K562 (cell line): ENCODE results near the gene DCLK1. TPM values are rescaled to one million over a fixed set of nuclear protein-coding genes. Genes with fewer than 3 reads are reported as not detected.

Experiments
- ATAC-seq: fragments of 200-7000 bp; cut with Tn5 transposase; 3 replicates; pipeline ENCODE4 v1.9.1; 2020; ENCODE audit warnings: moderate library complexity
- BruUV-seq: library from RNA; stranded (reverse); fragments of 400-500 nt; replicated peaks from 2 replicates; lab custom pipeline; 2021; lab: Mats Ljungman, UMichigan
- CTCF ChIA-PET: fragments of 300-600 bp; formaldehyde crosslinking; extraction: SDS; loops from one replicate; lab custom pipeline; 2021; ENCODE audit warnings: low intra/inter-chr PET ratio; lab: Yijun Ruan, JAX
- POLR2A ChIA-PET: fragments of 300-600, 350-650 bp; sonication (Branson Sonifier 250); formaldehyde crosslinking; extraction: SDS; loops from one replicate; lab custom pipeline; 2021; ENCODE audit warnings: antibody characterized with exemption, inconsistent platforms; lab: Yijun Ruan, JAX
- DNase-seq, 4 experiments: peaks; one replicate each; pipeline versions ENCODE4 v3.0.0 to v3.0.0-alpha.2; 2011 to 2018; ENCODE audit warnings: low spot score in 3 of 4, mixed read lengths in 3 of 4; ENCODE audit errors: extremely low read depth in 1 of 4
- FAIRE-seq: peaks from 2 replicates; lab custom pipeline; 2011; peaks lifted over from hg19 to GRCh38; lab: Jason Lieb, UNC
- H2AFZ ChIP-seq: 2 replicates; pipeline ENCODE4 v1.6.0; 2011; ENCODE audit warnings: low read depth, low read length, control low read depth, inconsistent platforms
- H3K27ac ChIP-seq: fragments of 200-600 bp; 3 replicates; pipeline ENCODE4 v1.8.0; 2011; ENCODE audit warnings: low read depth, mild to moderate bottlenecking, control low read depth, inconsistent platforms, low read length, moderate library complexity, mixed read lengths; ENCODE audit errors: extremely low read depth
- H3K27me3 ChIP-seq, 2 experiments: fragments of 300-600 bp in 1 of 2; 2 replicates in 1 of 2; 3 replicates in 1 of 2; pipeline versions ENCODE4 v1.6.0 to v1.8.0; 2011; ENCODE audit warnings: inconsistent platforms in 2 of 2, low read length in 2 of 2, mild to moderate bottlenecking in 1 of 2, mixed read lengths in 1 of 2, moderate library complexity in 1 of 2; ENCODE audit not compliant: control insufficient read depth in 2 of 2, insufficient read depth in 2 of 2
- H3K36me3 ChIP-seq: fragments of 300-600 bp; 3 replicates; pipeline ENCODE4 v1.8.0; 2011; ENCODE audit warnings: mild to moderate bottlenecking, low read length, inconsistent platforms; ENCODE audit not compliant: control insufficient read depth, insufficient read depth
- H3K4me1 ChIP-seq, 2 experiments: fragments of 200-600 bp in 1 of 2; replicated peaks in 1 of 2; 2 replicates in 1 of 2; 3 replicates in 1 of 2; pipeline versions ENCODE4 v1.5.1 to v1.8.0; 2011; ENCODE audit warnings: inconsistent platforms in 2 of 2, low read length in 2 of 2, mild to moderate bottlenecking in 1 of 2, mixed read lengths in 1 of 2, moderate library complexity in 1 of 2; ENCODE audit not compliant: control insufficient read depth in 2 of 2, insufficient read depth in 2 of 2
- H3K4me2 ChIP-seq: 2 replicates; pipeline ENCODE4 v1.6.1; 2011; ENCODE audit warnings: low read length, control low read depth, inconsistent platforms, mixed read lengths; ENCODE audit not compliant: insufficient read depth
- H3K4me3 ChIP-seq: fragments of 200-600 bp; sonication (generic), shearing (Covaris generic); 2 replicates; pipeline ENCODE4 v1.5.1; 2016; ENCODE audit warnings: control low read depth, inconsistent platforms
- H3K79me2 ChIP-seq: fragments of 200-600 bp; 3 replicates; pipeline ENCODE4 v1.8.0; 2011; ENCODE audit warnings: low read length, inconsistent platforms; ENCODE audit not compliant: control insufficient read depth, insufficient read depth
- H3K9ac ChIP-seq, 2 experiments: 2 replicates each; pipeline versions ENCODE4 v1.6.0 to v1.6.1; 2011; ENCODE audit warnings: low read depth in 2 of 2, low read length in 2 of 2, control low read depth in 1 of 2, inconsistent platforms in 1 of 2, mild to moderate bottlenecking in 1 of 2, mixed read lengths in 1 of 2; ENCODE audit not compliant: insufficient read depth in 1 of 2
- H3K9me1 ChIP-seq: one replicate; pipeline ENCODE4 v1.6.0; 2011; ENCODE audit warnings: inconsistent platforms, mild to moderate bottlenecking, low read length, moderate library complexity; ENCODE audit not compliant: control insufficient read depth, insufficient read depth
- H3K9me3 ChIP-seq: replicated peaks from 2 replicates; pipeline ENCODE4 v1.5.1; 2011; ENCODE audit warnings: low read depth, low read length, inconsistent platforms; ENCODE audit not compliant: control insufficient read depth, insufficient read depth
- H4K20me1 ChIP-seq: replicated peaks from 2 replicates; pipeline ENCODE4 v1.6.1; 2011; ENCODE audit warnings: low read length, inconsistent platforms, mixed read lengths; ENCODE audit not compliant: control insufficient read depth, insufficient read depth
- CUX1 ChIP-seq: fragments of 200-800 bp; sonication (Bioruptor generic); IDR thresholded peaks from 2 replicates; pipeline ENCODE4 v1.6.1; 2016; ENCODE audit warnings: missing genetic modification characterization, missing compliant biosample characterization
- FOXK2 ChIP-seq, 2 experiments: fragments of 450-650 bp; IDR thresholded peaks in 1 of 2; conservative IDR thresholded peaks in 1 of 2; 2 replicates each; pipeline ENCODE4 v1.6.1; 2016; ENCODE audit warnings: low read depth in 2 of 2, mild to moderate bottlenecking in 1 of 2
- RB1 ChIP-seq: fragments of 450-650 bp; IDR thresholded peaks from 2 replicates; pipeline ENCODE4 v1.6.1; 2017; ENCODE audit warnings: low read depth, mild to moderate bottlenecking
- SUPT5H ChIP-seq: fragments of 450-650 bp; IDR thresholded peaks from 2 replicates; pipeline ENCODE4 v1.6.1; 2016
- TEAD2 ChIP-seq: fragments of 450-650 bp; IDR thresholded peaks from 2 replicates; pipeline ENCODE4 v1.6.1; 2016; ENCODE audit warnings: missing genetic modification characterization, control low read depth, missing compliant biosample characterization
- TRIM24 ChIP-seq, 2 experiments: fragments of 450-650 bp; IDR thresholded peaks; 2 replicates each; pipeline ENCODE4 v1.6.1; 2016
- YBX1 ChIP-seq: fragments of 450-650 bp; IDR thresholded peaks from 2 replicates; pipeline ENCODE4 v1.7.1; 2016; ENCODE audit warnings: mild to moderate bottlenecking
- ZBTB26 ChIP-seq: fragments of 450-650 bp; formaldehyde crosslinking; IDR thresholded peaks from 2 replicates; pipeline ENCODE4 v1.4.0; 2022; ENCODE audit warnings: missing genetic modification characterization
- ZMIZ1 ChIP-seq, 2 experiments: fragments of 150-350 bp in 1 of 2; IDR thresholded peaks; 2 replicates each; pipeline ENCODE4 v1.6.1; 2012 to 2016; ENCODE audit warnings: low read depth in 2 of 2, low read length in 2 of 2, mild to moderate bottlenecking in 1 of 2, moderate library complexity in 1 of 2
- ZNF12 ChIP-seq: sonication (generic); formaldehyde crosslinking; IDR thresholded peaks from 2 replicates; pipeline ENCODE4 v1.4.0; 2020; ENCODE audit warnings: mild to moderate bottlenecking, missing genetic modification reagents
- WGBS: fragments of 100-300 bp; shearing (Covaris generic); methylation state at CpG from one replicate; pipeline ENCODE4 v1.1.6; 2016; ENCODE audit warnings: low coverage, mixed read lengths; ENCODE audit not compliant: insufficient coverage; ENCODE audit errors: missing lambda C conversion rate; 5-methylcytosine and 5-hydroxymethylcytosine counted together
- in situ Hi-C: fragments of 300-500 bp; cut with MboI; formaldehyde crosslinking; loops from 4 replicates; pipeline ENCODE4 v1.15.0; 2018; ENCODE audit warnings: inconsistent platforms, mixed read lengths
- intact Hi-C: fragments of 100-400 bp; cut with micrococcal nuclease; formaldehyde crosslinking; loops from 2 replicates; pipeline ENCODE4 v1.14.2; 2022
- polyA plus RNA-seq, 8 experiments: library from polyadenylated mRNA; depleted of rRNA in 4 of 8; stranded (reverse) in 5 of 8; unstranded in 3 of 8; fragments of >200 nt; fragmentation: Nextera tagmentation in 2 of 8; fragmentation: Illumina TruSeq in 1 of 8; extraction: Ambion mirVana in 2 of 8; extraction: Trizol in 1 of 8; gene quantifications; 2 replicates each; pipeline versions ENCODE4 v1.2.1 to v1.2.3, GENCODE V29; 2011 to 2014; ENCODE audit warnings: inconsistent platforms in 1 of 8, missing spikeins in 1 of 8
- total RNA-seq, 7 experiments: library from RNA; depleted of rRNA in 6 of 7; stranded (reverse); fragments of >200 nt in 6 of 7; fragmentation: Illumina TruSeq in 2 of 7; extraction: Trizol in 2 of 7; gene quantifications; 2 replicates each; pipeline versions ENCODE4 v1.2.1 to v1.2.3, GENCODE V29; 2011 to 2021; ENCODE audit warnings: low replicate concordance in 1 of 7
- TF ChIP-seq, protein P1 (sequence below): sonication (generic); formaldehyde crosslinking; IDR thresholded peaks from 2 replicates; pipeline ENCODE4 v1.8.0; 2022; ENCODE audit warnings: missing genetic modification reagents, mild to moderate bottlenecking, moderate library complexity, borderline replicate concordance

Gene DCLK1
- total and polyA plus RNA-seq, 9 of the 15 experiments (the other 6 are each of a cell fraction or from before 2014, with no cell fraction given): 0.07 TPM; not detected in 8

- no peak for TF ChIP-seq ZBTB26 (CRISPR knock-in tag)
- TF ChIP-seq ZMIZ1 (IDR thresholded peaks at IDR 0.05; ENCODE audit: low read depth in 2 of 2, low read length in 2 of 2): no peak
Measured at GRCh38 chr13:36175621-36176020, 44.4 kb upstream of the DCLK1 start (continued).

DNA sequence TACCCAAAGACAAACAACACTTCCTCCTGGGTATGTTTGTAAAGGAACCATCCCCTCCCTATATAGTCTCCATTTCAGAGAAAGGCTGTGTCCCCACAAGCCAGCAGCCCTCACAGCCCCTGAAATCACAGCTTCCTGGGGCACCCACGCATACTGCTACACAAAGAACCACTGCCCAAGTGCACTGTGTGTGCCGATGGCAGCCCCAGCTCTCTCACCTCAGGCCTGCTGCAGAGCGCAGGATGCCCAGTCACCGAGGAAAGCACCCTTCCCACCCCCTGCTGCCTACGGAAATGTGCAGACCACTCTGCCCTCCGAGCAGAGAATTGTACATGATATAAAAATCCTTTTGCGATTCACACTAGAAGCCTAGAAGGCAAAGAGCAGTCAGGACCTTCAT lies 43.7 kb upstream of the DCLK1 start:
- no peaks in the 10 kb centered on the region for H3K79me2 ChIP-seq
- in situ Hi-C loops (no loop called here), intact Hi-C loops (no loop called here)
- no peaks in the 10 kb centered on the region for H3K4me1 ChIP-seq
- CTCF ChIA-PET: no interaction called here
- no peak overlapping the region for H3K9ac ChIP-seq
- no peak overlapping the region for H2AFZ ChIP-seq
- H3K36me3 ChIP-seq: peaks cover 2% of the 10 kb centered on the region; the same call in 2 of the 3 replicates
- H3K4me2 ChIP-seq: no peak overlapping the region
- no peak overlapping the region for H3K27ac ChIP-seq
- POLR2A ChIA-PET: interaction anchor here (0.6 kb wide), 1 partner anchor 85 kb away, joined by 3 read pairs; no protein-coding TSS in a partner anchor
- H3K4me3 ChIP-seq: no peak overlapping the region
- H3K9me1 ChIP-seq: peaks cover 2% of the 10 kb centered on the region
- no peaks in the 10 kb centered on the region for H4K20me1 ChIP-seq
- FAIRE-seq (no peak), DNase-seq (no peak), ATAC-seq (no peak)
- BruUV-seq: no TSS peak
- H3K9me3 ChIP-seq: no peaks in the 10 kb centered on the region
- H3K27me3 ChIP-seq: no peaks in the 10 kb centered on the region
- WGBS: 23% methylated on average over 3 of the region's 7 CpGs
- no peak for TF ChIP-seq YBX1
- no peak for TF ChIP-seq CUX1 (CRISPR knock-in tag)
- TF ChIP-seq SUPT5H: no peak
- no peak for TF ChIP-seq RB1
- TF ChIP-seq TRIM24 (IDR thresholded peaks at IDR 0.05): no peak
- no peak for TF ChIP-seq TEAD2
- TF ChIP-seq, protein P1, sequence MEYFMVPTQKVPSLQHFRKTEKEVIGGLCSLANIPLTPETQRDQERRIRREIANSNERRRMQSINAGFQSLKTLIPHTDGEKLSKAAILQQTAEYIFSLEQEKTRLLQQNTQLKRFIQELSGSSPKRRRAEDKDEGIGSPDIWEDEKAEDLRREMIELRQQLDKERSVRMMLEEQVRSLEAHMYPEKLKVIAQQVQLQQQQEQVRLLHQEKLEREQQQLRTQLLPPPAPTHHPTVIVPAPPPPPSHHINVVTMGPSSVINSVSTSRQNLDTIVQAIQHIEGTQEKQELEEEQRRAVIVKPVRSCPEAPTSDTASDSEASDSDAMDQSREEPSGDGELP (CRISPR knock-in tag): no peak
- no peak for TF ChIP-seq ZNF12 (CRISPR knock-in tag)
- TF ChIP-seq FOXK2 (conservative IDR thresholded peaks at IDR 0.05 in 1 of 2, IDR thresholded peaks at IDR 0.05 in 1 of 2; ENCODE audit: low read depth in 2 of 2): no peak
